Measurements from ENCODE around the gene FRMD5.

Gene FRMD5

DNA sequence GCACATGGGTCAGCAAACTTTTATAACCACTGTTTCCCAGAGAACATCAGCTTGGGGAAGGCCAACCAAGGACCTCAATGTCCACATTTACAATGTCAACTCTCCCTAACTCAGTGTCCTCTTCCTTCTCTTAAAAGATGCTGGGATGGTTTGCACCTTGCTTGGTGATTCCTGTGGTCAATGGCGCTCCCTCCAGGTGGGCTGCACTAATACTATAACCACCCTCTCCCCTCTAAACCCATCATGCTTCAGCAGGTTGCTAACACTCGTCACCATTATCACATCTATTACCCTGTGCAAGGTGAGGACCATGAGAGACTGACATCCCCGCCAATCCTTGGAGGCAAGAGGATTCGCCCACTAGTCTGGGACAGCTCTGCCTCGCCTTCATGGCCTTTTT lies 65.2 kb downstream of the FRMD5 start:
- no peaks in the 10 kb centered on the region for H3K27me3 ChIP-seq (ENCODE audit: control insufficient read depth, low read length)
- H3K4me1 ChIP-seq (ENCODE audit: control insufficient read depth, low read length): no peaks in the 10 kb centered on the region
- no peak overlapping the region for H3K4me3 ChIP-seq (ENCODE audit: low read length)
- H3K27ac ChIP-seq (ENCODE audit: low read depth, low read length): no peak overlapping the region
- no peak overlapping the region for H3K4me2 ChIP-seq (ENCODE audit: low read length)
- no peaks in the 10 kb centered on the region for H3K79me2 ChIP-seq (ENCODE audit: control insufficient read depth, low read length)
- no peaks in the 10 kb centered on the region for H4K20me1 ChIP-seq (ENCODE audit: control insufficient read depth, insufficient read depth, low read depth, low read length)
- no peaks in the 10 kb centered on the region for H3K36me3 ChIP-seq (ENCODE audit: control insufficient read depth, low read length)
- no peaks in the 10 kb centered on the region for H3K9me2 ChIP-seq (replicated peaks; ENCODE audit: control insufficient read depth, low read length)
- TF ChIP-seq, protein P1, sequence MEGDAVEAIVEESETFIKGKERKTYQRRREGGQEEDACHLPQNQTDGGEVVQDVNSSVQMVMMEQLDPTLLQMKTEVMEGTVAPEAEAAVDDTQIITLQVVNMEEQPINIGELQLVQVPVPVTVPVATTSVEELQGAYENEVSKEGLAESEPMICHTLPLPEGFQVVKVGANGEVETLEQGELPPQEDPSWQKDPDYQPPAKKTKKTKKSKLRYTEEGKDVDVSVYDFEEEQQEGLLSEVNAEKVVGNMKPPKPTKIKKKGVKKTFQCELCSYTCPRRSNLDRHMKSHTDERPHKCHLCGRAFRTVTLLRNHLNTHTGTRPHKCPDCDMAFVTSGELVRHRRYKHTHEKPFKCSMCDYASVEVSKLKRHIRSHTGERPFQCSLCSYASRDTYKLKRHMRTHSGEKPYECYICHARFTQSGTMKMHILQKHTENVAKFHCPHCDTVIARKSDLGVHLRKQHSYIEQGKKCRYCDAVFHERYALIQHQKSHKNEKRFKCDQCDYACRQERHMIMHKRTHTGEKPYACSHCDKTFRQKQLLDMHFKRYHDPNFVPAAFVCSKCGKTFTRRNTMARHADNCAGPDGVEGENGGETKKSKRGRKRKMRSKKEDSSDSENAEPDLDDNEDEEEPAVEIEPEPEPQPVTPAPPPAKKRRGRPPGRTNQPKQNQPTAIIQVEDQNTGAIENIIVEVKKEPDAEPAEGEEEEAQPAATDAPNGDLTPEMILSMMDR (IDR thresholded peaks at IDR 0.05; ENCODE audit: low read depth, low read length, poor library complexity, severe bottlenecking): no peak
- TF ChIP-seq EZH2phosphoT487 (IDR thresholded peaks at IDR 0.05; ENCODE audit: borderline replicate concordance, low read length): no peak
- H3K9me3 ChIP-seq (ENCODE audit: control insufficient read depth, insufficient read depth, low read length): no peaks in the 10 kb centered on the region
- no peaks in the 10 kb centered on the region for H3F3A ChIP-seq (ENCODE audit: control insufficient read depth, insufficient read depth)

DNA sequence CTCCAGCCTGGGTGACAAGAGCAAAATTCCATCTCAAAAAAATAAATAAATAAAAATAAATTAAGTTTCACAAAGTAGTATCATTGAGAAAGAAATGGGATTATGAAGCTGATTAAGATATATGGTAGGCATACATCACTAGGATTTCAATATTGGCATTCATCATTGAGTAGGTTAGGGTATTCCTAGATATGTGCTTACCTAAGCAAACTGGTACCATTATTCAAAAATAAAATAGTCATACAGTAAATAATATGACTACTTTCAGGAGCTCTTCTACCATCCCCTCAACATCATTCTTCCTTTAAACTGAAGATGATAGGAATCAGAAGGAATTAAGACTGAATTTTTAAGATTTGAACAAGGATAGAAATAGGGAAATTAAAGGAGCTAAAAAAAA lies 66.6 kb downstream of the FRMD5 start:
- H3K79me2 ChIP-seq (ENCODE audit: control insufficient read depth, low read length): no peaks in the 10 kb centered on the region
- no peak overlapping the region for H3K4me2 ChIP-seq (ENCODE audit: low read length)
- H4K20me1 ChIP-seq (ENCODE audit: control insufficient read depth, insufficient read depth, low read depth, low read length): no peaks in the 10 kb centered on the region
- no peaks in the 10 kb centered on the region for H3K4me1 ChIP-seq (ENCODE audit: control insufficient read depth, low read length)
- TF ChIP-seq EZH2phosphoT487 (IDR thresholded peaks at IDR 0.05; ENCODE audit: borderline replicate concordance, low read length): no peak
- TF ChIP-seq, protein P1 (IDR thresholded peaks at IDR 0.05; ENCODE audit: low read depth, low read length, poor library complexity, severe bottlenecking): no peak
- no peaks in the 10 kb centered on the region for H3K36me3 ChIP-seq (ENCODE audit: control insufficient read depth, low read length)
- no peak overlapping the region for H3K4me3 ChIP-seq (ENCODE audit: low read length)
- no peaks in the 10 kb centered on the region for H3K9me2 ChIP-seq (replicated peaks; ENCODE audit: control insufficient read depth, low read length)
- no peak overlapping the region for H3K27ac ChIP-seq (ENCODE audit: low read depth, low read length)
- no peaks in the 10 kb centered on the region for H3K27me3 ChIP-seq (ENCODE audit: control insufficient read depth, low read length)
- H3F3A ChIP-seq (ENCODE audit: control insufficient read depth, insufficient read depth): no peaks in the 10 kb centered on the region
- no peaks in the 10 kb centered on the region for H3K9me3 ChIP-seq (ENCODE audit: control insufficient read depth, insufficient read depth, low read length)

DNA sequence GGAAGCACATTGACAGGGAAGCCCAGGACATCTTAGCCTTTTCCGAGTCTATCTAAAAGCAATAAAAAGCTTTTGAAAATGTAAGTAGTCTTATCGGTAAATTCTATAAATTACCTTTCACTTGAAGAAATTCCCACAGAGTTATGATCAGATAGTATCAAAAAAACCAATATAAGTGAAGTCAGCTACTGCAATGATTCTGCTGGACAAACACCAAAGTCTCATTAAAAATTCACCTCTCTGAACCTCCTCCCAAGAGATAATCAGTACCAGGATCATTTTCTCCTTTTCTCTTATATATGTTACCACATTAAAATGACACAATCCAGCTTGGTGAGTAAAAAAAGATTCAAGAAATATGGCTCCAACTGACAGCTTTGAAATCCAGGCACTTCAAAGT lies 69.2 kb downstream of the FRMD5 start:
- Histone ChIP-seq H3K27ac (ENCODE audit: low read depth, low read length) (no peak overlapping the region), H3K9me3 (ENCODE audit: control insufficient read depth, insufficient read depth, low read length) (no peaks in the 10 kb centered on the region), H3F3A (ENCODE audit: control insufficient read depth, insufficient read depth) (no peaks in the 10 kb centered on the region), H3K4me1 (ENCODE audit: control insufficient read depth, low read length) (no peaks in the 10 kb centered on the region), H3K4me2 (ENCODE audit: low read length) (no peak overlapping the region), H4K20me1 (ENCODE audit: control insufficient read depth, insufficient read depth, low read depth, low read length) (no peaks in the 10 kb centered on the region), H3K36me3 (ENCODE audit: control insufficient read depth, low read length) (no peaks in the 10 kb centered on the region), H3K9me2 (replicated peaks; ENCODE audit: control insufficient read depth, low read length) (no peaks in the 10 kb centered on the region), H3K79me2 (ENCODE audit: control insufficient read depth, low read length) (no peaks in the 10 kb centered on the region), H3K4me3 (ENCODE audit: low read length) (no peak overlapping the region), H3K27me3 (ENCODE audit: control insufficient read depth, low read length) (no peaks in the 10 kb centered on the region)
- TF ChIP-seq, protein P1 (IDR thresholded peaks at IDR 0.05; ENCODE audit: low read depth, low read length, poor library complexity, severe bottlenecking): no peak
- TF ChIP-seq EZH2phosphoT487 (IDR thresholded peaks at IDR 0.05; ENCODE audit: borderline replicate concordance, low read length): no peak
